Astrocyte of the spinal cord (primary cell): ENCODE measurements around the gene PLEKHA6.

Experiments used
- DNase-seq: peaks from one replicate; pipeline ENCODE4 v3.0.0; 2011; ENCODE audit warnings: low read depth, low spot score
- H3K4me3 ChIP-seq: 2 replicates; pipeline ENCODE4 v1.5.1; 2011; ENCODE audit warnings: low read depth, mild to moderate bottlenecking, low read length, moderate library complexity
- CTCF ChIP-seq: IDR thresholded peaks from 2 replicates; pipeline ENCODE4 v1.5.1; 2012; ENCODE audit warnings: low read depth, mild to moderate bottlenecking, low read length, inconsistent platforms
- in situ Hi-C: cut with HindIII; loops from 2 replicates; pipeline ENCODE4 v1.10.0; 2017; ENCODE audit warnings: low sequenced_read_pairs

Gene PLEKHA6

GRCh38 chr1:204350312-204350711, 9.4 kb downstream of the PLEKHA6 start:
- in situ Hi-C loops = no loop called here
- TF ChIP-seq CTCF = no peak
- H3K4me3 ChIP-seq = no peak overlapping the region
- no peak for DNase-seq

GRCh38 chr1:204349602-204350001, 10.1 kb downstream of the PLEKHA6 start:
- in situ Hi-C loops = no loop called here
- DNase-seq = no peak
- no peak for TF ChIP-seq CTCF

GRCh38 chr1:204348722-204349121, 11.0 kb downstream of the PLEKHA6 start:
- DNase-seq = no peak
- no peak for TF ChIP-seq CTCF
- no peak overlapping the region for H3K4me3 ChIP-seq
- in situ Hi-C loops = no loop called here

More at GRCh38 chr1:204349602-204350001, 10.1 kb downstream of the PLEKHA6 start:
- H3K4me3 ChIP-seq = no peak overlapping the region

GRCh38 chr1:204348242-204348641, 11.5 kb downstream of the PLEKHA6 start:
- H3K4me3 ChIP-seq = no peak overlapping the region
- in situ Hi-C loops = no loop called here
- no peak for TF ChIP-seq CTCF
- no peak for DNase-seq

- in situ Hi-C loops = no loop called here
- no peak for DNase-seq
- no peak overlapping the region for H3K4me3 ChIP-seq
- no peak for TF ChIP-seq CTCF
Measured at GRCh38 chr1:204345941-204346645, 13.6 kb downstream of the PLEKHA6 start.

- TF ChIP-seq CTCF = no peak
- in situ Hi-C loops = no loop called here
- DNase-seq = no peak
- no peak overlapping the region for H3K4me3 ChIP-seq
Measured at GRCh38 chr1:204345438-204345841, 14.3 kb downstream of the PLEKHA6 start.
